ENCODE measurements around the gene SIL1.

DNA sequence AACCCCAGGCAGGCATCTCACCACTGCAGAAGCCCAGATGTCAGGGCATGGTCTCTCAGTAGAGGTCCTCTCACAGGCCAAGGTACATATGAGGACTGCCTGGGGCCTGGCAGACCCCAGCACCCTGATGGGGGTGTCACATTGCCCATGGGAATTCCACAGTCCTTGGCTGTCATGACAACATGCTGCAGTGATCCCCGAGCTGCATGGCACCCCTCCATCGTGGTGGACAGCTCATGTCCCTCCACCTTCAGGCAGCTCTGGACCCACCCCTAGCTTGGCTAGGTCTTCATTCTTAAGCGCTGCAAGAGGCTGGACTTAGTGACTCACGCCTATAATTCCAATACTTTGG is 249.0 kb downstream of the SIL1 start:
- TF ChIP-seq CTCF (optimal IDR thresholded peaks at IDR 0.05 in 1 of 3, IDR thresholded peaks at IDR 0.05 in 1 of 3, conservative IDR thresholded peaks at IDR 0.05 in 1 of 3; ENCODE audit: extremely low read depth in 1 of 3, insufficient read depth in 2 of 3, low read length in 3 of 3) (no peak), EZH2 (IDR thresholded peaks at IDR 0.05; ENCODE audit: low read length) (no peak)
